Trophoblast cell (in vitro differentiated cells and primary cell): ENCODE data around the gene CRYGC.

Experiments
- DNase-seq, 2 donors: peaks; one replicate each; pipeline ENCODE4 v3.0.0-alpha.2; 2016
- H2AFZ ChIP-seq: 2 replicates; pipeline ENCODE4 v1.6.1; 2013; ENCODE audit warnings: low read length, moderate library complexity, mild to moderate bottlenecking; ENCODE audit not compliant: insufficient read depth, poor library complexity
- H2AK5ac ChIP-seq: 2 replicates; pipeline ENCODE4 v1.6.1; 2013; ENCODE audit warnings: mild to moderate bottlenecking, low read length
- H2BK120ac ChIP-seq: 2 replicates; pipeline ENCODE4 v1.6.1; 2013; ENCODE audit warnings: low read length, mild to moderate bottlenecking, moderate library complexity; ENCODE audit not compliant: insufficient read depth, poor library complexity
- H2BK12ac ChIP-seq: 2 replicates; pipeline ENCODE4 v1.6.1; 2013; ENCODE audit warnings: mild to moderate bottlenecking, low read length, moderate library complexity
- H2BK5ac ChIP-seq: 2 replicates; pipeline ENCODE4 v1.6.1; 2013; ENCODE audit warnings: low read length, low read depth, moderate library complexity, mild to moderate bottlenecking; ENCODE audit not compliant: poor library complexity
- H3K14ac ChIP-seq: 2 replicates; pipeline ENCODE4 v1.6.1; 2013; ENCODE audit warnings: mild to moderate bottlenecking, low read length
- H3K18ac ChIP-seq: 2 replicates; pipeline ENCODE4 v1.6.1; 2013; ENCODE audit warnings: mild to moderate bottlenecking, low read length
- H3K23ac ChIP-seq: 2 replicates; pipeline ENCODE4 v1.6.1; 2013; ENCODE audit warnings: low read length
- H3K27ac ChIP-seq: 2 replicates; pipeline ENCODE4 v1.5.1; 2013; ENCODE audit warnings: low read depth, mild to moderate bottlenecking, inconsistent platforms, low read length, moderate library complexity
- H3K27me3 ChIP-seq: 2 replicates; pipeline ENCODE4 v1.6.1; 2013; ENCODE audit warnings: inconsistent platforms, mild to moderate bottlenecking, low read length, moderate library complexity; ENCODE audit not compliant: insufficient read depth
- H3K36me3 ChIP-seq, 2 experiments: 1 replicate in 1 of 2; 2 replicates in 1 of 2; pipeline ENCODE4 v1.6.1; 2013; ENCODE audit warnings: low read length in 2 of 2, mild to moderate bottlenecking in 2 of 2, moderate library complexity in 1 of 2; ENCODE audit not compliant: insufficient read depth in 2 of 2, control insufficient read depth in 1 of 2
- H3K4ac ChIP-seq: 2 replicates; pipeline ENCODE4 v1.6.1; 2013; ENCODE audit warnings: low read depth, mild to moderate bottlenecking, low read length, moderate library complexity
- H3K4me1 ChIP-seq, 2 experiments: 1 replicate in 1 of 2; 2 replicates in 1 of 2; pipeline ENCODE4 v1.6.1; 2013; ENCODE audit warnings: low read length in 2 of 2, mild to moderate bottlenecking in 2 of 2, moderate library complexity in 1 of 2; ENCODE audit not compliant: insufficient read depth in 2 of 2, control insufficient read depth in 1 of 2
- H3K4me2 ChIP-seq: 2 replicates; pipeline ENCODE4 v1.6.1; 2013; ENCODE audit warnings: inconsistent platforms, mild to moderate bottlenecking, low read length, moderate library complexity
- H3K4me3 ChIP-seq: 2 replicates; pipeline ENCODE4 v1.5.1; 2013; ENCODE audit warnings: mild to moderate bottlenecking, low read depth, low read length, inconsistent platforms
- H3K79me1 ChIP-seq: one replicate; pipeline ENCODE4 v1.6.1; 2013; ENCODE audit warnings: low read length
- H3K79me2 ChIP-seq: 2 replicates; pipeline ENCODE4 v1.6.1; 2013; ENCODE audit warnings: low read length, mild to moderate bottlenecking; ENCODE audit not compliant: control insufficient read depth, insufficient read depth, poor library complexity
- H3K9ac ChIP-seq: 2 replicates; pipeline ENCODE4 v1.6.1; 2013; ENCODE audit warnings: mild to moderate bottlenecking, low read length
- H3K9me3 ChIP-seq: 2 replicates; pipeline ENCODE4 v1.6.1; 2013; ENCODE audit warnings: low read depth, mild to moderate bottlenecking, control low read depth, inconsistent platforms, low read length; ENCODE audit not compliant: insufficient read depth
- H4K12ac ChIP-seq: 2 replicates; pipeline ENCODE4 v1.6.1; 2013; ENCODE audit warnings: low read depth, mild to moderate bottlenecking, low read length, moderate library complexity
- H4K8ac ChIP-seq: 2 replicates; pipeline ENCODE4 v1.6.1; 2013; ENCODE audit warnings: low read depth, mild to moderate bottlenecking, low read length, moderate library complexity
- H4K91ac ChIP-seq: one replicate; pipeline ENCODE4 v1.6.1; 2013; ENCODE audit warnings: low read depth, mild to moderate bottlenecking, low read length, moderate library complexity
- WGBS: extraction: QIAGEN DNeasy Blood & Tissue Kit; methylation state at CpG from one replicate; pipeline ENCODE4 v1.1.7; 2013; ENCODE audit warnings: missing lambda C conversion rate; ENCODE audit not compliant: insufficient read length, insufficient coverage; ENCODE audit errors: extremely low coverage; 5-methylcytosine and 5-hydroxymethylcytosine counted together

Gene CRYGC

GRCh38 chr2:208174144-208174543 is 44.5 kb upstream of the CRYGC start:
- Histone ChIP-seq H2BK12ac (no peak overlapping the region), H4K8ac (no peak overlapping the region), H2BK120ac (no peak overlapping the region), H3K14ac (no peak overlapping the region), H4K12ac (no peak overlapping the region), H3K4me1 (no peaks in the 10 kb centered on the region), H2AK5ac (no peak overlapping the region), H3K4me3 (no peak overlapping the region), H3K18ac (no peak overlapping the region), H3K23ac (no peak overlapping the region), H3K9me3 (no peaks in the 10 kb centered on the region), H2AFZ (no peak overlapping the region), H4K91ac (no peak overlapping the region), H3K79me2 (no peaks in the 10 kb centered on the region), H3K9ac (no peak overlapping the region), H2BK5ac (no peak overlapping the region), H3K79me1 (no peaks in the 10 kb centered on the region), H3K4me2 (no peak overlapping the region), H3K36me3 (no peaks in the 10 kb centered on the region), H3K4ac (no peak overlapping the region), H3K27ac (no peak overlapping the region), H3K27me3 (no peaks in the 10 kb centered on the region)
- no CpG with 5 or more reads among the region's 9 CpGs for WGBS
- DNase-seq = no peak

- H3K27me3 ChIP-seq = no peaks in the 10 kb centered on the region
- no peak overlapping the region for H4K12ac ChIP-seq
- H3K4me1 ChIP-seq = no peaks in the 10 kb centered on the region
- no CpG with 5 or more reads among the region's 4 CpGs for WGBS
- H3K23ac ChIP-seq = no peak overlapping the region
- no peak overlapping the region for H2BK12ac ChIP-seq
- DNase-seq = no peak
- H3K79me2 ChIP-seq = no peaks in the 10 kb centered on the region
- H3K4me2 ChIP-seq = no peak overlapping the region
- no peak overlapping the region for H4K8ac ChIP-seq
- H3K36me3 ChIP-seq = no peaks in the 10 kb centered on the region
- H3K27ac ChIP-seq = no peak overlapping the region
- no peak overlapping the region for H2AK5ac ChIP-seq
- no peak overlapping the region for H4K91ac ChIP-seq
- no peaks in the 10 kb centered on the region for H3K9me3 ChIP-seq
- H3K9ac ChIP-seq = no peak overlapping the region
- H3K4ac ChIP-seq = no peak overlapping the region
- no peak overlapping the region for H3K18ac ChIP-seq
- H2BK5ac ChIP-seq = no peak overlapping the region
- no peak overlapping the region for H3K4me3 ChIP-seq
- H2BK120ac ChIP-seq = no peak overlapping the region
- H3K79me1 ChIP-seq = no peaks in the 10 kb centered on the region
- no peak overlapping the region for H2AFZ ChIP-seq
- H3K14ac ChIP-seq = no peak overlapping the region
These were observed 42.5 kb upstream of the CRYGC start for GRCh38 chr2:208172125-208172524.

- Histone ChIP-seq H3K18ac (no peak overlapping the region), H3K9me3 (no peaks in the 10 kb centered on the region), H2BK5ac (no peak overlapping the region), H3K27ac (no peak overlapping the region), H3K36me3 (no peaks in the 10 kb centered on the region), H2AK5ac (no peak overlapping the region), H3K4me1 (no peaks in the 10 kb centered on the region), H3K14ac (no peak overlapping the region), H4K91ac (no peak overlapping the region), H3K4ac (no peak overlapping the region), H4K12ac (no peak overlapping the region), H3K4me2 (no peak overlapping the region), H2AFZ (no peak overlapping the region), H3K4me3 (no peak overlapping the region), H3K79me1 (no peaks in the 10 kb centered on the region), H3K27me3 (no peaks in the 10 kb centered on the region), H3K79me2 (no peaks in the 10 kb centered on the region), H4K8ac (no peak overlapping the region), H3K9ac (no peak overlapping the region), H2BK120ac (no peak overlapping the region), H2BK12ac (no peak overlapping the region), H3K23ac (no peak overlapping the region)
- no peak for DNase-seq
- no CpG with 5 or more reads among the region's 2 CpGs for WGBS
These were observed 35.5 kb upstream of the CRYGC start for GRCh38 chr2:208164951-208165755.

GRCh38 chr2:208163489-208163888 is 33.9 kb upstream of the CRYGC start, which contains the start of gene CRYGA:
Gene CRYGA (minus strand): TSS chr2:208163589. CDS start chr2:208163556, 33 bp downstream.
- H2BK12ac ChIP-seq = no peak within 1 kb of the TSS
- H4K91ac ChIP-seq = no peak within 1 kb of the TSS
- H3K27ac ChIP-seq = no peak within 1 kb of the TSS
- H3K79me2 ChIP-seq = no peaks in the 10 kb centered on the region
- no peak within 1 kb of the TSS for H3K14ac ChIP-seq
- H2AK5ac ChIP-seq = no peak within 1 kb of the TSS
- H3K4me1 ChIP-seq = no peaks in the 10 kb centered on the region
- H3K18ac ChIP-seq = no peak within 1 kb of the TSS
- H2BK120ac ChIP-seq = no peak within 1 kb of the TSS
- no peak within 1 kb of the TSS for H3K23ac ChIP-seq
- H4K8ac ChIP-seq = no peak within 1 kb of the TSS
- no CpG with 5 or more reads among the region's 2 CpGs for WGBS
- no peak within 1 kb of the TSS for H4K12ac ChIP-seq
- no peaks in the 10 kb centered on the region for H3K27me3 ChIP-seq
- H3K9ac ChIP-seq = no peak within 1 kb of the TSS
- H3K79me1 ChIP-seq = no peaks in the 10 kb centered on the region
- H3K9me3 ChIP-seq = no peaks in the 10 kb centered on the region
- no peak within 1 kb of the TSS for H2AFZ ChIP-seq
- peak within 1 kb of the TSS; percentile 16 for H3K4me3 ChIP-seq
- no peak within 1 kb of the TSS for H2BK5ac ChIP-seq
- no peak within 1 kb of the TSS for H3K4ac ChIP-seq
- H3K4me2 ChIP-seq = no peak within 1 kb of the TSS
- no peaks in the 10 kb centered on the region for H3K36me3 ChIP-seq
- no peak for DNase-seq
